Esophagus (tissue), 2 donors: ENCODE data around the gene ASPSCR1. TPM values are rescaled to one million over a fixed set of nuclear protein-coding genes. Genes with fewer than 3 reads are reported as not detected.
A peak's percentile ranks its signal among the peaks of the same experiment; 100 is the strongest.

Source experiments
- H3K27ac ChIP-seq, 2 donors: one replicate each; pipeline ENCODE4 v1.5.1; 2013; ENCODE audit warnings: low read depth in 2 of 2, mild to moderate bottlenecking in 2 of 2, inconsistent platforms in 1 of 2, low read length in 1 of 2, moderate library complexity in 1 of 2
- H3K27me3 ChIP-seq, 2 donors: one replicate each; pipeline ENCODE4 v1.6.1; 2013; ENCODE audit warnings: low read length in 2 of 2, control low read depth in 1 of 2, mild to moderate bottlenecking in 1 of 2; ENCODE audit not compliant: insufficient read depth in 2 of 2, control insufficient read depth in 1 of 2
- H3K36me3 ChIP-seq, 2 donors: one replicate each; pipeline ENCODE4 v1.6.1; 2013; ENCODE audit warnings: low read length in 1 of 2; ENCODE audit not compliant: control insufficient read depth in 2 of 2, insufficient read depth in 2 of 2
- H3K4me1 ChIP-seq, 2 donors: one replicate each; pipeline ENCODE4 v1.6.1; 2013; ENCODE audit warnings: low read length in 1 of 2; ENCODE audit not compliant: control insufficient read depth in 2 of 2, insufficient read depth in 2 of 2
- H3K4me3 ChIP-seq, 2 donors: one replicate each; pipeline ENCODE4 v1.5.1; 2013; ENCODE audit warnings: low read length in 2 of 2, mild to moderate bottlenecking in 2 of 2, low read depth in 1 of 2, moderate library complexity in 1 of 2
- H3K9me3 ChIP-seq, 2 donors: one replicate each; pipeline ENCODE4 v1.6.1; 2013; ENCODE audit warnings: mild to moderate bottlenecking in 2 of 2, low read depth in 1 of 2, low read length in 1 of 2, moderate library complexity in 1 of 2; ENCODE audit not compliant: control insufficient read depth in 2 of 2, insufficient read depth in 1 of 2
- WGBS, 2 donors: extraction: QIAGEN DNeasy Blood & Tissue Kit; methylation state at CpG; one replicate each; pipeline ENCODE4 v1.1.7; 2013; 5-methylcytosine and 5-hydroxymethylcytosine counted together
- polyA plus RNA-seq, 2 donors: library from polyadenylated mRNA; stranded (reverse); fragments of 200-250 nt; gene quantifications; one replicate each; pipeline ENCODE4 v1.2.3, GENCODE V29; 2013
- donor health status: healthy with polysubstance abuse.
- donor health status: Bipolar disorder and iron deficiency.

Gene ASPSCR1
- polyA plus RNA-seq, 2 donors = 19.1 to 29.8 TPM

DNA sequence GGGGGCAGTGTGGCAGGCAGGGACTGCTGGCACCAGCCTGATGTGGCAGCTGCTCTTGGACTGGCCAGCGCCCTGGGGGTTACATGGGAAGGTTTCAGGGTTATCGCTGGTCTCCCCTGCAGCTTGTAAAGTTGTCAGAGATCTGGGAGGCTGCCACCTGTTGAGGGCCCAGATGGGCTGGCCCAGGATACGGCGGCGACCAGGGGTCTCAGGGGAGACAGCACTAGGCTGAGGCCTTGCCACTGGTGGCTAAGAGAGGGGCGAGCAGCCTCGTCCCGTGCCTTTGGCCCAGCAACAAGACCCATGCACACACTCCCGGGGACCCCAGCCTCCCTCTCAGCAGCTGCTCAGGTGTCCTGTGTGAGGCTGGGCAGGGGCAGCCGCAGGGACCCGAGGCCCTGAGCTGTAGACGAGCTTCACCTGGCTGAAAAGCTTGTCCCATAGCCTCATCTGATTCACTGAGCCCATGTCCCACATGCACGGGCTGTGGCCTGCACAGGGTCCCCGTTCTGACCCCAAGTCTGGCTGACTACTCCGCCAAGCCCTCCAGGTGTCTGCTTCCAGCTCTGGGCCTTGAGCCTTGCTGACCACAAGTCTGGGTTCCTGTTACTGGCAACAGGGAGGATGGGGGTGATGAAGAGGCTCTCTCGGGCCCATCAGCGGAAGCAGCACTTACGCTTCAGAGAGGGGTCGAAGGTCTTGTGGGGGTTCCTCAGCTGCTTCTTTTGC is 82.0 kb downstream of the ASPSCR1 start:
- 78 to 86% methylated on average over 19 of the region's 19 CpGs for WGBS, 2 donors
- Histone ChIP-seq H3K27me3 (no peaks in the 10 kb centered on the region), H3K36me3 (peaks cover 23 to 90% of the 10 kb centered on the region in 2 donors), H3K4me1 (peaks cover 0 to 7% of the 10 kb centered on the region in 2 donors), H3K9me3 (no peaks in the 10 kb centered on the region), H3K27ac (no peak overlapping the region), H3K4me3 (no peak overlapping the region)

GRCh38 chr17:82060001-82060380 is 82.6 kb downstream of the ASPSCR1 start:
- Histone ChIP-seq H3K36me3 (peaks cover 18 to 84% of the 10 kb centered on the region in 2 donors), H3K27me3 (no peaks in the 10 kb centered on the region), H3K4me3 (no peak overlapping the region), H3K4me1 (peaks cover 0 to 10% of the 10 kb centered on the region in 2 donors), H3K9me3 (no peaks in the 10 kb centered on the region), H3K27ac (no peak overlapping the region)
- WGBS, 2 donors = 81 to 87% methylated on average over 16 of the region's 16 CpGs

GRCh38 chr17:82060614-82061013 is 83.2 kb downstream of the ASPSCR1 start:
- Histone ChIP-seq H3K4me3 (no peak overlapping the region), H3K27me3 (no peaks in the 10 kb centered on the region), H3K36me3 (peaks cover 17 to 79% of the 10 kb centered on the region in 2 donors), H3K4me1 (peaks cover 0 to 10% of the 10 kb centered on the region in 2 donors), H3K9me3 (no peaks in the 10 kb centered on the region), H3K27ac (no peak overlapping the region)
- WGBS, 2 donors = 82 to 83% methylated on average over 13 to 14 of the region's 14 CpGs

DNA sequence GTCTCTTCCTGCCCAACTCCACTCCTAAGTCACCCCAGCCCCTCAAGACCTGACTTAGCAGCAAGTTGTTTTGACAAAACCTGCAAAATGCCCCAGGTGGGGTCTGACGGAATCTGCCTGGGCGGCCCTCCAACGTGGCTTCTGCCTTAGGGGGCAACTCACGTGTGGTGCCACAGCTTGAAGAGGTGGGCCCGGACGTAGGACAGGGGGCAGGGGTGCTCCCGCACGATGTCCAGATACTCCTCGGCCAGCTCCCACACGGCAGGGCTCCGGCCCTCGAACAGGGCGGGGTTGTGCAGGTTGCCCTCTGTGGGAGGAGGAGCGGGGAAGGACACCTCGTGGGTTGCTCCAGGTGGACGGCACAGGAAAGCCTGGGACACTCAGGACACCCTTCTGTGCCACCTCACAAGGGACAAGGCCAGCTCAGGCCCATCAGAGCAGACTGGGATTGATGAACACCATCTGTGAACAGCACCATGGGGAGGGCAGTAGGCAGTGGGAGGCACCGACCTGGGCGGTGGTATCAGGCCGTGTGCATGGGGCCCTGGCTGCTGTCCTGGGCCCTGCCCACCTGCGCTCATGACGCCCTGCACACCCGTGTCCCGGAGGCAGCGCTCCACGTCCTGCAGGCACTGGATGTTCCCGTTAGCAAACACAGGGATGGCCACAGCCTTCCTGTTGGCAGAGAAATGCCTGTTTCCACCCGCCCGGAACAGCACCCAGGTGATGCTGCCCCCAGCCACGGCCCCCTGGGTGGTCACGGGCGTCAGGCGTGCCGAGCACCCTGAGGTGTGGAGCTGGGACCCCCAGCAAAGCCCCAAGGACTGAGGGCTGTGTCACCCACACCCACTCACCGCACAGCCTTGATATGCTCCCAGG is 83.9 kb downstream of the ASPSCR1 start:
- H3K27me3 ChIP-seq = no peaks in the 10 kb centered on the region
- peaks cover 3 to 13% of the 10 kb centered on the region in 2 donors for H3K4me1 ChIP-seq
- H3K36me3 ChIP-seq = peaks cover 13 to 72% of the 10 kb centered on the region in 2 donors
- WGBS, 2 donors = 79 to 88% methylated on average over 33 to 34 of the region's 34 CpGs
- no peak overlapping the region for H3K27ac ChIP-seq
- no peaks in the 10 kb centered on the region for H3K9me3 ChIP-seq
- H3K4me3 ChIP-seq = no peak overlapping the region

DNA sequence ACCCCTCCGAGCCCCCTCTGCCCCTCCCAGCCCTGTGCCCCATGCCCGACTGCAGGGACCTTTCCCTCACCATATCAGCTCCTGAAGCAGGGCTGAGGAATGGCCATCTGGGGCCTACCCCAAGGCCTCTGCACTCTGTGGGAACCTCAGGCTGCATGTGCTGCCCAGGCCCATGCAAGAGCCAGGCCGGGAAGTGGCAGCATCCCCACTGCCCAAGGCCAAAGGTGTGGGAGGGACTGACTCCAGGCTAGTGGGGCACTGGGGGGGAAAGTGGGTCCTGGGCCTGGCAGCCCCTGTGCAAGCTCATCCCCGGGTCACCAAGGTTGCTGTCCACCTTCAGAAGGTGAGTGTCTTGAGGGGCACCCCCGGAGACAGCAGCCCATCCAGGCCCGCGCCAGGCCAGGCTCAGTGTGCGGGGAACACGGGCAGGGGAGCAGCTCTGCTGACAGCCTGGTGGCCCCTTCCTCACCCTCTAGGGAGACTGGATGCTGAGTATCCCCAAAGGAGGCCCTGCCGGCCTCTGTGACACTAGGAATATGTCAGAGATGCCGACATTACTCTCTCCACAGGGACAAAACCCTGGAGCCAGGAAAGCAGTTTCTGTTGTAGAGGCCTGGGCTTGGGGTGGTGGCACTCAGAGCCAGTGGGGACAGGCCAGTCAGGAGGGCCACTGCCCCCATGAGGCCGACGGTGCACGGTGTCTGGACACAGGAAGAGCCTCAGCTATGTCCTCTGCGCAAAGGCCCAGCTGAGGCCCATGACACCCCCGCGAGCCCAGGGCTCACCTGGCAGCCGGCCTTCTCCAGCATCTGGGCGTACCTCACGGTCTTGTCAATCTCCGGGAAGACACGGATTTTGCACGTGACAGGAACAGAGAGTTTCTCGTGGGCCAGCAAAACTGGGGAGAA is 84.9 kb downstream of the ASPSCR1 start:
- H3K36me3 ChIP-seq = peaks cover 12 to 62% of the 10 kb centered on the region in 2 donors
- H3K4me3 ChIP-seq = no peak overlapping the region
- H3K9me3 ChIP-seq = no peaks in the 10 kb centered on the region
- no peaks in the 10 kb centered on the region for H3K27me3 ChIP-seq
- peaks cover 3 to 13% of the 10 kb centered on the region in 2 donors for H3K4me1 ChIP-seq
- WGBS, 2 donors = 81 to 82% methylated on average over 24 of the region's 24 CpGs
- no peak overlapping the region for H3K27ac ChIP-seq

DNA sequence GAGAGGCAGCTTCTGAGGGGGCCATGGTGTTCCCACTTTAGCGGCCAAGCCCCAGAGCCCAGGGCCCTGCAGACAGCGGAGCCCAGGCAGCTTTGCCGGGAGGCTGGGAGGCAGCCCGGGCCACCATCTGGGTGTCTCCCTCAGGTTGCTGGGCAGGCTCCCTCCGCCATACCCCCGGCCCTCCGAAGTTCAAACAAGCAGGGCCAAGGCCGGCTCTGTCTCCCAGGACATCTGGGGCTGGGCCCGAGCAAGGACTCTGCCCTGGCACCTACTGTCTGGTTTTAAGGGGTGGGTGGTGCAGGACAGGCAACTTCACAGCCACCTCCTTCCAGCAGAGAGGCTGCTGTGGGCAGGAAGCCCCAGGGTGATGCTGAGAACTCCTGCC is 85.5 kb downstream of the ASPSCR1 start:
- Histone ChIP-seq H3K27ac (no peak overlapping the region), H3K9me3 (no peaks in the 10 kb centered on the region), H3K36me3 (peaks cover 12 to 55% of the 10 kb centered on the region in 2 donors), H3K4me3 (no peak overlapping the region), H3K27me3 (no peaks in the 10 kb centered on the region), H3K4me1 (peaks cover 3 to 13% of the 10 kb centered on the region in 2 donors)
- 90 to 92% methylated on average over 9 of the region's 9 CpGs for WGBS, 2 donors

DNA sequence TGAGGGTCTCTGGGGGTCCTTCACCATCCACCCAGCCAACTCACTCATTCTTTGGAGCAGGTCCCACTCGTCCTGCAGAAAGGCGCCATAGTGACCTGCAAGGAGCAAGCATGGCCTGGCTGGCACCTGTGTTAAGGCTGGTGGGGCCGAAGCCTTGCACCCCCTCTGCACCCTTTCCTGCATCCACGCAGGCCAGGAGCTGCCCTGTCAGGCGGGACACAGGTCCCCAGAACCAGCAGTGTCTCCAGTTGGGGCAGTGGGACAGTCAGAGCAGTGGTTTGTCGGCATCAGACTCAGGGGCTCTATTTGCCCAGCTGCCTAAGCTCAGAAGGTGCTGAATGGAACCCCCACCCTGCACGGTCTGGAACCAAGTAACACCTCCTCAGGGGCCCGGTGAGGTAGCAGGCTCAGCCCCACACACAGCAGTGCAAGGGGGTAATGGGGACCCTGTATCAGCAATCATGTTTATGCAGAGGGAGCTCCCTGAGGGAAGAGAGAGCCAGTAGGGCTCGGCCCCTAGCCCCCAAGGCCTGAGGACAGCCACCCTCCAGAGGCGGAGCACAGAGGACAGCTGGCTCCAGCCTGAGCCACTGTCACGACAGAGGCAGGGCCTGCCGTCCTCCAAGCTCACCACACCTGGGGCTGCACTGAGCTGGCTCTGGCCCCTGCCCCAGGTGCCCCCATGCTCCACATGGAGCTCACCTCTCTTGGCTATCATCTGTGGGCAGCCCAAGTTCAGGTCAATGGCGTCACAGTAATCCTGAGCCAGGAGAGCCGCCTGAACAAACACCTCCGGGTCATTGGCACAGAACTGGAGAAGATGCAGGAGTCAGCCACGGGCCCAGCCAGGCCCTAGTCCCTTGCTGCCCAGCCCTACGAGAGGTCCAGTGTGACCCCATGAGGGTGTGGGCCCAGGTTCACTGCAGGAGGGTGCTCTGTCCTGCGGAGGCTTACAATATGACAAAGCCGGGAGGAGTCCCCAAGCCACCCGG is 86.3 kb downstream of the ASPSCR1 start:
- peak overlapping the region in 1 of 2 donors; percentile 12 for H3K27ac ChIP-seq
- 71 to 72% methylated on average over 20 of the region's 20 CpGs for WGBS, 2 donors
- H3K4me3 ChIP-seq = no peak overlapping the region
- H3K27me3 ChIP-seq = no peaks in the 10 kb centered on the region
- peaks cover 3 to 13% of the 10 kb centered on the region in 2 donors for H3K4me1 ChIP-seq
- H3K36me3 ChIP-seq = peaks cover 12 to 48% of the 10 kb centered on the region in 2 donors
- H3K9me3 ChIP-seq = no peaks in the 10 kb centered on the region

- peak overlapping the region; percentile 76 to 86 for H3K4me3 ChIP-seq
- H3K27ac ChIP-seq = peak overlapping the region; percentile 45 to 79
- no peaks in the 10 kb centered on the region for H3K27me3 ChIP-seq
- peaks cover 3 to 13% of the 10 kb centered on the region in 2 donors for H3K4me1 ChIP-seq
- peaks cover 11 to 39% of the 10 kb centered on the region in 2 donors for H3K36me3 ChIP-seq
- no peaks in the 10 kb centered on the region for H3K9me3 ChIP-seq
- 17 to 26% methylated on average over 36 of the region's 36 CpGs for WGBS, 2 donors
Measured at GRCh38 chr17:82064433-82065192, 87.2 kb downstream of the ASPSCR1 start.
